GM12891 (cell line): ENCODE results near the gene DCAF4.

ENCODE experiments used
- PAX5 ChIP-seq: IDR thresholded peaks from 2 replicates; pipeline ENCODE4 v1.6.1; 2011; ENCODE audit warnings: low read length, moderate library complexity, mild to moderate bottlenecking; ENCODE audit not compliant: insufficient read depth, severe bottlenecking
- POLR2A ChIP-seq: IDR thresholded peaks from 2 replicates; pipeline ENCODE4 v1.6.1; 2011; ENCODE audit warnings: low read depth, low read length, control low read depth
- POLR2AphosphoS5 ChIP-seq: IDR thresholded peaks from 2 replicates; pipeline ENCODE4 v1.6.1; 2011; ENCODE audit warnings: low read depth, low read length, control low read depth
- POU2F2 ChIP-seq: IDR thresholded peaks from 2 replicates; pipeline ENCODE4 v1.6.1; 2011; ENCODE audit warnings: low read depth, mild to moderate bottlenecking, control low read depth, low read length, moderate library complexity
- SPI1 ChIP-seq: IDR thresholded peaks from 2 replicates; pipeline ENCODE4 v1.6.1; 2011; ENCODE audit warnings: low read depth, low read length, control low read depth
- TAF1 ChIP-seq: IDR thresholded peaks from 2 replicates; pipeline ENCODE4 v1.6.1; 2011; ENCODE audit warnings: low read depth, low read length, control low read depth

DNA sequence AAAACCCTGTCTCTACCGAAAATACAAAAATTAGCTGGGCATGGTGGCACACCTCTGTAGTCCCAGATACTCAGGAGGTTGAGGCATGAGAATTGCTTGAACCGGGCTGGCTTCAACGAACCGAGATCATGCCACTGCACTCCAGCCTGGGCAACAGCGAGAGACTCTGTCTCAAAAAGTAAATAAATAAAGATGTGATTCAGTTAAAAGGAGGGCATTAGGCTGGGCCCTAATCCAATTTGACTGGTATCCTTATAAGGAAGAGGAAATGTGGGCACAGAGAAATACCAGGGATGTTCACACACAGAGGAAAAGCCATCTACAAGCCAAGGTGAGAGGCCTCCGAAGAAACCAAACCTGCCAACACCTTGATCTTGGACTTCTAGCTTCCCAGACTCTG, 10.1 kb upstream of the DCAF4 start:
- TF ChIP-seq POLR2A, result no peak
- no peak for TF ChIP-seq POLR2AphosphoS5
- TF ChIP-seq SPI1, result no peak
- TF ChIP-seq TAF1, result no peak
- no peak for TF ChIP-seq PAX5
- no peak for TF ChIP-seq POU2F2
